Endothelial cell of umbilical vein (primary cell): ENCODE results near the gene TYW3. TPM values are rescaled to one million over a fixed set of nuclear protein-coding genes. Genes with fewer than 3 reads are reported as not detected.

Experiments used
- BruUV-seq: library from RNA; stranded (reverse); fragments of 400-500 nt; replicated peaks from 2 replicates; lab custom pipeline; 2021; lab: Mats Ljungman, UMichigan
- CTCF ChIA-PET: fragments of 300-600, 350-600 bp; sonication (Branson Sonifier 250); formaldehyde crosslinking; loops from one replicate; lab custom pipeline; 2021; ENCODE audit warnings: antibody characterized with exemption, inconsistent platforms; lab: Charles Lee
- POLR2A ChIA-PET: fragments of 300-600, 350-600 bp; sonication (Branson Sonifier 250); formaldehyde crosslinking; loops from one replicate; lab custom pipeline; 2021; ENCODE audit warnings: antibody characterized with exemption, inconsistent platforms; lab: Charles Lee
- DNase-seq: peaks from one replicate; pipeline ENCODE4 v3.0.0-alpha.2; 2011; ENCODE audit warnings: low read depth, low spot score
- FAIRE-seq: peaks from 2 replicates; lab custom pipeline; 2011; peaks lifted over from hg19 to GRCh38; lab: Jason Lieb, UNC
- H2AFZ ChIP-seq: 2 replicates; pipeline ENCODE4 v1.6.0; 2012; ENCODE audit warnings: low read depth, low read length, control low read depth, inconsistent platforms
- H3K27ac ChIP-seq: 2 replicates; pipeline ENCODE4 v1.5.1; 2011; ENCODE audit warnings: low read depth, mild to moderate bottlenecking, control low read depth, low read length, moderate library complexity; ENCODE audit not compliant: insufficient read depth
- H3K27me3 ChIP-seq, 2 experiments: 2 replicates each; pipeline versions ENCODE4 v1.6.0 to v1.6.1; 2011; ENCODE audit warnings: low read length in 2 of 2, mixed read lengths in 1 of 2; ENCODE audit not compliant: control insufficient read depth in 2 of 2, insufficient read depth in 2 of 2
- H3K36me3 ChIP-seq, 2 experiments: 2 replicates in 1 of 2; 3 replicates in 1 of 2; pipeline ENCODE4 v1.5.1; 2011; ENCODE audit warnings: low read length in 2 of 2, mild to moderate bottlenecking in 1 of 2, moderate library complexity in 1 of 2; ENCODE audit not compliant: control insufficient read depth in 2 of 2, insufficient read depth in 2 of 2; ENCODE audit errors: extremely low read depth in 1 of 2
- H3K4me1 ChIP-seq: 3 replicates; pipeline ENCODE4 v1.5.1; 2011; ENCODE audit warnings: mild to moderate bottlenecking, low read length; ENCODE audit not compliant: control insufficient read depth, insufficient read depth; ENCODE audit errors: extremely low read depth
- H3K4me2 ChIP-seq: 2 replicates; pipeline ENCODE4 v1.6.1; 2011; ENCODE audit warnings: low read length, control low read depth, mixed read lengths; ENCODE audit not compliant: insufficient read depth
- H3K4me3 ChIP-seq, 3 experiments: fragments of 200-600 bp in 1 of 3; sonication (generic), shearing (Covaris generic) in 1 of 3; replicated peaks in 1 of 3; 2 replicates each; pipeline ENCODE4 v1.5.1; 2011 to 2016; ENCODE audit warnings: control low read depth in 3 of 3, low read length in 3 of 3, mild to moderate bottlenecking in 2 of 3, inconsistent platforms in 1 of 3, low read depth in 1 of 3, moderate library complexity in 1 of 3; ENCODE audit not compliant: insufficient read depth in 1 of 3
- H3K79me2 ChIP-seq: 2 replicates; pipeline ENCODE4 v1.6.0; 2012; ENCODE audit warnings: low read length, inconsistent platforms; ENCODE audit not compliant: control insufficient read depth, insufficient read depth
- H3K9ac ChIP-seq: replicated peaks from 2 replicates; pipeline ENCODE3; 2011; ENCODE audit warnings: low read length, control low read depth; ENCODE audit not compliant: insufficient read depth; ENCODE audit errors: extremely low read depth
- H3K9me1 ChIP-seq: replicated peaks from 3 replicates; pipeline ENCODE4 v1.6.0; 2011; ENCODE audit warnings: mild to moderate bottlenecking, low read length; ENCODE audit not compliant: control insufficient read depth, insufficient read depth; ENCODE audit errors: extremely low read depth
- H3K9me3 ChIP-seq: replicated peaks from 2 replicates; pipeline ENCODE4 v1.5.1; 2012; ENCODE audit warnings: low read length, inconsistent platforms; ENCODE audit not compliant: control insufficient read depth, insufficient read depth
- H4K20me1 ChIP-seq: replicated peaks from 2 replicates; pipeline ENCODE3; 2011; ENCODE audit warnings: mild to moderate bottlenecking, low read length; ENCODE audit not compliant: control insufficient read depth, insufficient read depth; ENCODE audit errors: extremely low read depth
- CTCF ChIP-seq, 2 donors: IDR thresholded peaks; 1 replicate in 1 of 2; 2 replicates in 1 of 2; pipeline ENCODE4 v1.5.1; 2011; ENCODE audit warnings: low read length in 2 of 2, mild to moderate bottlenecking in 2 of 2, moderate library complexity in 2 of 2, control low read depth in 1 of 2, inconsistent platforms in 1 of 2, low read depth in 1 of 2; ENCODE audit not compliant: insufficient read depth in 1 of 2; ENCODE audit errors: extremely low read depth in 1 of 2
- EZH2 ChIP-seq: IDR thresholded peaks from 2 replicates; pipeline ENCODE4 v1.6.1; 2012; ENCODE audit warnings: borderline replicate concordance, low read depth, mild to moderate bottlenecking, moderate library complexity, low read length, inconsistent platforms; ENCODE audit not compliant: severe bottlenecking
- FOS ChIP-seq: IDR thresholded peaks from 2 replicates; pipeline ENCODE4 v1.6.1; 2011; ENCODE audit warnings: mild to moderate bottlenecking, low read length, moderate library complexity, borderline replicate concordance; ENCODE audit not compliant: insufficient read depth
- JUN ChIP-seq: IDR thresholded peaks from 2 replicates; pipeline ENCODE4 v1.6.1; 2011; ENCODE audit warnings: borderline replicate concordance, low read depth; ENCODE audit not compliant: insufficient read length, insufficient read depth
- MAX ChIP-seq: IDR thresholded peaks from 2 replicates; pipeline ENCODE4 v1.6.1; 2011; ENCODE audit not compliant: insufficient read depth, insufficient read length
- MYC ChIP-seq: IDR thresholded peaks from one replicate; pipeline ENCODE4 v1.6.1; 2011; ENCODE audit warnings: mild to moderate bottlenecking, low read depth, low read length
- POLR2A ChIP-seq: IDR thresholded peaks from 2 replicates; pipeline ENCODE4 v1.6.1; 2012; ENCODE audit warnings: low read depth, mild to moderate bottlenecking, control low read depth, low read length
- dilution Hi-C: fragments of 300-500 bp; cut with MboI; formaldehyde crosslinking; loops from one replicate; pipeline ENCODE4 v1.15.0; 2019; ENCODE audit warnings: low sequenced_read_pairs; ENCODE audit not compliant: extremely low pct_ligation_motif_present
- intact Hi-C: fragments of 100-400 bp; cut with micrococcal nuclease; formaldehyde crosslinking; loops from one replicate; pipeline ENCODE4 v1.10.0; 2022
- polyA plus RNA-seq, 4 experiments: library from polyadenylated mRNA; depleted of rRNA in 3 of 4; stranded (reverse) in 3 of 4; unstranded in 1 of 4; fragments of >200 nt; gene quantifications; 2 replicates each; pipeline versions ENCODE4 v1.2.1 to v1.2.3, GENCODE V29; 2011 to 2012; ENCODE audit warnings: missing spikeins in 1 of 4
- total RNA-seq: library from RNA; stranded (reverse); gene quantifications from 2 replicates; pipeline ENCODE4 v1.2.3, GENCODE V29; 2021

The TYW3 gene
- total and polyA plus RNA-seq, 2 donors (not counting 3 experiments of a cell fraction or from before 2014, with no cell fraction given) = 8.5 to 22.8 TPM

GRCh38 chr1:74716822-74717221 is 16.1 kb upstream of the TYW3 start:
- peaks cover 6% of the 10 kb centered on the region for H3K4me1 ChIP-seq
- no peak overlapping the region for H3K9ac ChIP-seq
- TF ChIP-seq JUN = no peak
- TF ChIP-seq POLR2A = no peak
- no peak for TF ChIP-seq FOS
- TF ChIP-seq CTCF (IDR thresholded peaks at IDR 0.05; ENCODE audit: extremely low read depth in 1 of 2, insufficient read depth in 1 of 2, low read depth in 1 of 2, low read length in 2 of 2) = no peak
- no peak for TF ChIP-seq EZH2
- TF ChIP-seq MAX = no peak
- no peak for TF ChIP-seq MYC
- no peak overlapping the region for H2AFZ ChIP-seq
- POLR2A ChIA-PET = no interaction called here
- H3K4me3 ChIP-seq = no peak overlapping the region
- no peaks in the 10 kb centered on the region for H3K27me3 ChIP-seq
- H3K9me3 ChIP-seq = no peaks in the 10 kb centered on the region
- no peaks in the 10 kb centered on the region for H3K9me1 ChIP-seq
- dilution Hi-C loops (no loop called here), intact Hi-C loops (no loop called here)
- H3K27ac ChIP-seq = no peak overlapping the region
- H3K4me2 ChIP-seq = no peak overlapping the region
- peaks cover 0 to 8% of the 10 kb centered on the region in 2 experiments for H3K36me3 ChIP-seq
- DNase-seq (no peak), FAIRE-seq (no peak)
- CTCF ChIA-PET = interaction anchor here (0.7 to 2.1 kb wide), 4 partner anchors 9 to 55 kb away, joined by 3 to 4 read pairs (median 4); no protein-coding TSS in a partner anchor
- no peaks in the 10 kb centered on the region for H4K20me1 ChIP-seq
- BruUV-seq = no TSS peak
- H3K79me2 ChIP-seq = no peaks in the 10 kb centered on the region
